GM10847 (cell line): Measurements from ENCODE around the gene RBFA.

Source experiments
- POLR2A ChIP-seq: IDR thresholded peaks from 2 replicates; pipeline ENCODE4 v1.6.1; 2011; ENCODE audit not compliant: insufficient read length; ENCODE audit errors: extremely low read depth

The RBFA gene, protein sequence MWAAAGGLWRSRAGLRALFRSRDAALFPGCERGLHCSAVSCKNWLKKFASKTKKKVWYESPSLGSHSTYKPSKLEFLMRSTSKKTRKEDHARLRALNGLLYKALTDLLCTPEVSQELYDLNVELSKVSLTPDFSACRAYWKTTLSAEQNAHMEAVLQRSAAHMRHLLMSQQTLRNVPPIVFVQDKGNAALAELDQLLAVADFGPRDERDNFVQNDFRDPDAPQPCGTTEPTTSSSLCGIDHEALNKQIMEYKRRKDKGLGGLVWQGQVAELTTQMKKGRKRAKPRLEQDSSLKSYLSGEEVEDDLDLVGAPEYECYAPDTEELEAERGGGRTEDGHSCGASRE

DNA sequence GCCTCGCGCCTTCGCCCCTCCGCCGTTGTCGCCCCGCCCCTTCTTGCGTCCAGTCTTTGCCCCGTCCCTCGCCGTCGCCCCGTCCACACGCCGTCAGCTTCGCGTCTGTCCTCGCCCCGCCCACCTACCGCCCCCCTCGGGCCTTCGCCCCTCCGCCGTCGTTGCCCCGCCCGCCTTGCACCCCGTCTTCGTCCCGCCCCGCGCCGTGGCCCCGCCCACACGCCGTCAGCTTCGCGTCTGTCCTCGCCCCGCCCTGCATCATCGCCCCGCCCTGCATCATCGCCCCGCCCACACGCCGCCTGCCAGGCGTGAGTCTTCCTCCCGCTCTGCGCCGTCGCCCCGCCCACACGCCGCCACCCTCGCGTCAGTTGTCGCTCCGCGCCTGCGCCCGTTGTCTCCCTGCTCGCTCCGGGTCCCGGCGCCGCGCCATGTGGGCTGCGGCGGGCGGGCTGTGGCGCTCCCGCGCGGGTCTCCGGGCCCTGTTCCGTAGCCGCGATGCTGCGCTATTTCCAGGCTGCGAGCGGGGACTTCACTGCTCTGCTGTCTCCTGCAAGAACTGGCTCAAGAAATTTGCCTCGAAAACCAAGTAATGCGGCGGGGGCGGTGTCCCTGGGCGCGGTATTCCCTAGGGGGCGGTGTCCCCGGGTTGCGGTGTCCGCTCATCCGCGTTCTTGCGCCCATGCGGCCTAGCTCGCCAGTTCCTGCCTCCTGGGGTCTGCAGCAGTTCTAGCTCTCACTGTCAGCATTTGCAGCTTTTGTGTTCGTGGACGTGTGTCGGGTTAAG lies at the start of gene RBFA:
TSS of gene RBFA (plus strand) at position 367 of the 784 bp plus-strand sequence. CDS start at position 429, 62 bp downstream.
- peak; percentile 89 for TF ChIP-seq POLR2A

DNA sequence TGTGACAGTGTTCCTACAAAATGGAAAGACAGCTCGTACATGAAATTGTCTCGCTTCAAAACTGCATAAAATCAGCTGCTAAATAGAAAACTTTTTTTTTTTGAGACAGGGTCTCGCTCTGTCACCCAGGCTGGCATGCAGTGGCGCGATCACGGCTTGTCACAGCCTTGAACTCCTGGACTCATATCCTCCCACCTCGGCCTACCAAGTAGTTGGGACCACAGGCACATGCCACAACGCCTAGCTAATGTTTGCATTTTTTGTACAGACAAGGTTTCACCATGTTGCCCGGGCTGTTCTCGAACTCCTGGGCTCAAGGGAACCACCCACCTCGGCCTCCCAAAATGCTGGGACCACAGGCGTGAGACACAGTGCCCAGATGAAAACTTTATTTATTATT lies 49.1 kb upstream of the RBFA start:
- no peak for TF ChIP-seq POLR2A

DNA sequence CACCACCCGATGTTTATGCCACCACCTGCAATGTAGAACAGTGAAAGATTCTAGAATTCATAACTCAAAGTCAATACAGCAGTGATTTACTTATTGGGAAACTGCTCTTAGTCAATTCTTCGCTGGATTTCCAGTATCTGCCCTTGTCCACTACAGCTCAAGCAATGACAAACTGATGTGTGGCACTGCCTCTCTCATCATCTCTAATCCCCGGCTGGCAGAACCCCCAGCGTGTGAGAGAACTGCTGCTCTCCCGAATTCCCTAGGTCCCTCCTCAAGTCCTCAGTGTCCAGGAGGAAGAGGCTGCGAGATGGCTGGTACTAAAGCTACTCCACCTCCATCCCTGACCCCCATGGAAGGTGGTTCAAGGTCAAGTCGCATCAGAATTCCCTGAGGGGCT lies 47.5 kb upstream of the RBFA start:
- TF ChIP-seq POLR2A: no peak

DNA sequence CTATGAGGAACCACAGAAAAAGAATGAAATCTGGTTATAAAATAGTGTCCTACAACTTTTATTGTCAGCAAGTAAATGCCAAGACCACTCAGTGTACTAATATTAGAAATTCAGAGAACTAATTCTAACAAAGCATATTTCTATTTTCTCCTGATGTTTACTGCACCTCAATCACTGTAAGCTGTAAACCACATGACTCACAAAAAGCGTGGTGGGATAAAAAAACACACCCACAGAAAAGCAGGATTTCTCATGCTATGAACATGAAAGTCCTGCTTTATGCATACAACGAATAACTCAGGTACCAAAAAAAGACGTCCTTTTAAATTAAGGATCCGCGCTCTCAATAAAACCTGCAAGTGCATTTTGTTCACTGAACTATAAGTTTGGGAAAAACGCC lies 46.7 kb upstream of the RBFA start:
- TF ChIP-seq POLR2A: no peak

DNA sequence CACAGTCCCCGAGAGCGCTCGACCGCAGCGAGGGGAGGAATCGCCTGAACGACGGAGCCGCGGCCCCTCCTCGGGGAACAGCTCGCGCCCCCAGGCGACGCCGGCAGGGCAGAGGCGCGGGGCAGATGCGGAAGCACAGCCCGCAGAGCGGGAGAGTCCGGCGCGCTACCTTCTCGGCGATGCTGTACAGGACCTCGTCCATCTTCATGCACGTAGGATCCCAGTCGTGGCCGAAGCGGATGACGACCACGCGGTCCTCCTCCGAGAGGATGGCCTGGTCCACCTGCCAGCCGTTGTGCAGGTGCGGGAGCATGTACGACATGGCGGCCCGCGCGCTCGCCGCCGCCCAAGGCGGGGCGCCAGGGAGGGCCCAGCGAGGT lies 46.2 kb upstream of the RBFA start:
- no peak for TF ChIP-seq POLR2A

DNA sequence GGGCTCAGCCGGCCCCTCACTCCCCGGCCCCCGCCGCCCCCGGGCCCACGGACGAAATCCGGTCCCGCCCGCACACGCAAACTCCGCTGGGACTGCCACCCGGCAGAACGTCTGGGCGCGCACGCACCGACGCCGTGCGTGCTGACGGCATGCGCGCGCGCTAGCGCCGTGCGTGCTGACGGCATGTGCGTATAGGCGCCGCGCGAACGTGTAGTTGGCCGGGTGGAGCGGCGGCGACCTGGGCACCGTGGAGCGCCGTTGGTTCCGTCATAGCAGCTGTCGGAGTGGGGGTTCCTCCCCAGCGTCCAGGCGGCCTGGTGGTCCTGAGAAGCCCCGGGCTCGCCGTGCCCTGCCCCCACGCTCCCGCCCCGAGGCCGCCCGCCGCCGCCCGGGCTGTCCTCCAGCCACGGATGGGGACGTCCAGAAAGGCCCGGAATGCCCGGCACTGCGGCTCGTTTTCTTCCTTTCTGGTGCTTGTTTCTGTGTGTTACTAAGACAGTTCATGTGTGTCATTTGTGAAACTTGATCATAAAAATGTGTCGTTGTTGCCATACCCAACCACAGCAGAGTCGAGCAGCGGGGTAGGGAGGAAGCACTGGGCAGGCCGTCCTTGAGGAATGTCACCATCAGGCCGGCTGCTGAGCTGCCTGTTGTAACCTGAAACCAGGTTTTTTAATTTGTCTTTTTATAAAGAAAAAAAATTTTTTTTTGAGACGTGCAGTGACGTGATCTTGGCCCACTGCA lies 45.6 kb upstream of the RBFA start, which contains the start of gene TXNL4A:
TSS of gene TXNL4A (minus strand) at position 113 of the 744 bp plus-strand sequence. CDS start 171 bp downstream, outside the sequence.
- peak; percentile 94 for TF ChIP-seq POLR2A

DNA sequence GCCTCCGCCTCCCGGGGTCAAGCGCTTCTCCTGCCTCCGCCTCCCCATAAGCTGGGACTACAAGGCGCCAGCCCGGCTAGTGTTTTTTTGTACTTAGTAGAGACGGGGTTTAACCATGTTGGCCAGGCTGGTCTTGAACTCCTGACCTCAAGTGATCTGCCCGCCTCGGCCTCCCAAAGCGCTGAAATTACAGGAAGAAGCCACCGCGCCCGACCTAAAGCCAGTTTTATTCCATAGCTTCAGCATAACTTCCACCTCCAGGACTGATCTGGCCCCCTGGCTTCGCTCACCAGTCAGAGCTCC lies 45.1 kb upstream of the RBFA start:
- no peak for TF ChIP-seq POLR2A

DNA sequence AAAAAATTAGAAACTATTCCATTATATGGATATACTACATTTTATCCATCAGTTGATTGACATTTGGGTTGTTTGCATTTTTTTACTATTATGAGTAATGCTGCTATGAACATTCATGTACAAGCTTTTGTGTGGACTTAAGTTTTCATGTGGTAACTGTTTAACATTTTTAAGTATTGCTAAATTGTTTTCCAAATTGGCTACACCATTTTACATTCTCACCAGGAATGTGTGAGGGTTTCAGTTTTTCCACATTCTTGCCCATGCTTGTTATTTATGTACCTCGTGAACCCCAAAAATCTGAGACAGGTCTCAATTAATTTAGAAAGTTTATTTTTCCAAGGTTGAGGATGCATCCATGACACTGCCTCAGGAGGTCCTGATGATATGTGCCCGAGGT lies 42.7 kb upstream of the RBFA start:
- TF ChIP-seq POLR2A: no peak

DNA sequence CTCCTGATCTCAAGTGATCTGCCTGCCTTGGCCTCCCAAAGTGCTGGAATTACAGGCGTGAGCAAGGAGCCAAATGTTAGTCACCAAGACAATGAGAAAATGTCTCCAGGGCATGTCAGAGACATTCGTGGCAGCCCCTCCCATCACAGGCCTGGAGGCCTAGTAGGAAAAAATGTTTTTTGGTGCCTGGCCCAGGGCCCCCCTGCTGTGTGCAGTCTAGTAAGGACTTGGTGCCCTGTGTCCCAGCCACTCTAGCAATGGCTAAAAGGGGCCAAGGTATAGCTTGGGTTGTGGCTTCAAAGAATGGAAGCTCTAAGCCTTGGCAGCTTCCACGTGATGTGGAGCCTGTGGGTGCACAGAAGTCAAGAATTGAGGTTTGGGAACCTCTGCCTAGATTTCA lies 33.4 kb upstream of the RBFA start:
- no peak for TF ChIP-seq POLR2A

DNA sequence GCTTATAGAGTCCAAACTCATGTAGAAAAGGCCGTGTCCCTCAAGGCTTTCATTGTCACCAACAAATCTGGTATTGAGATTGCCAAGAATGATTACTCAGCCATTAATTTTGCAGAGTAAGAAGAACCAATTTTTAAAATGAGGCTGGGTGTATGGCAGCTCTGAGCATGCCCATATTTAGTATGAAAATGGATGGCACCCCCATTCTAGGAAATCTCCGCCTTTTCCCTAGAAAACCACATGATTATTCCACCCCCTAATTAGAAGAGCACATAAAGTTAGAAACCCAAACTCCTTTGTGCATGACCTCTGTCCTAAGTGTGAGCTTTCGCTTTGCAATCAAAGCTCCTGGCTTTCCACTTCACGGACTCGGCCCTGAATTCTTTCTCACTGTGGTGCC lies 31.8 kb upstream of the RBFA start:
- no peak for TF ChIP-seq POLR2A

DNA sequence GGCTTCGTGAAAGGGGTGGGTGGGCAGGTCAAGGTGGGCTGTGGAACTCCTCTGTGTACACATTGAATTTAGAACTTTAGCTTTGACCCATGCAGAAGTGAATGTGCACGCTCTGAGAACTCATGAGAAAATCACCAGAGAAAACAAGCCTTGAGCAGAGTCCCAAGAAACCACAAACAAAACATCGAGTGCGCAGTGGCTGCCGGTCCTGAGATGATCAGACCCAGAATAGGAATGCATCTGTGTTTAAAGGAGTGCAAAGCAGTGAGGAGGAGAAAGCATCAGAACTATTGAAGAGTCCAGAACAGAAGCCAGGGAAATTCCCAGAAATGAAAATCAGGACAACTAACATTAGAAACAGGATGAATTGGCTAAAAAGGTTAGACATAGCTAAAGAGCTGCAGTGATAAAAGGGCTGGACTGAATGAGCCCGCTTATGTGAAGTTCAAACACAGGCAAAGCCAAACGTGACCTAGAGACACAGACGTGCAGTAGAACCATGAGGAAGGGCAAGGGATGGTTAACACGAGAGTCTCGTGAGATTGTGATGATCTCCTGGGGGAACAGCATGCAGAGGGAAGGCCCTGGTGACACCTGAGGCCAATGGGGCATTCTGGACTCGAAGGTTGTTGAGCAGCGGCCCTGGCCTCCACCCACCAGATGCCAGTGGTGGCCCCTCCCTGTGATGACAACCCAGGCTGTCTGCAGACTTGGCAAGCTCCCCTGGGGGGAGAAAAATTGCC lies 29.5 kb upstream of the RBFA start:
- TF ChIP-seq POLR2A: no peak

DNA sequence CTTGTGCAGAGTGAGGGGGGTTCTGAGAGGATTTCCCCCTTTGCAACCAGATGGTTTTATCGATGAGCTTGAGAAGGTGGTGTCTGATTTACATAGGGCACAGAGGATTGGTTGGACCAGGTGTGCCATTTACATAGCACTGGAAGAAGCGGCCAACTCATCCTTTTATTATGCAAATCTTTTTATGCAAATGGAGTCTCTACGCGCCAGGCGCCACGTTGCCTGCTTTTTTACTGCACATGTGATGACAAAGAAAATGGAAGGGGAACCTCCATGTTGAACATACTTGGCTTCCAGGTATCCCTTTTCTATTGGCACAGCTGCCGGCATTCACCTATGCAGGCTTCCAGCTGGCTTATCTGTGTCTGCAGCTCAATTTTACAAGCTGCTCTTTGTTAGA lies 27.5 kb upstream of the RBFA start:
- TF ChIP-seq POLR2A: no peak

DNA sequence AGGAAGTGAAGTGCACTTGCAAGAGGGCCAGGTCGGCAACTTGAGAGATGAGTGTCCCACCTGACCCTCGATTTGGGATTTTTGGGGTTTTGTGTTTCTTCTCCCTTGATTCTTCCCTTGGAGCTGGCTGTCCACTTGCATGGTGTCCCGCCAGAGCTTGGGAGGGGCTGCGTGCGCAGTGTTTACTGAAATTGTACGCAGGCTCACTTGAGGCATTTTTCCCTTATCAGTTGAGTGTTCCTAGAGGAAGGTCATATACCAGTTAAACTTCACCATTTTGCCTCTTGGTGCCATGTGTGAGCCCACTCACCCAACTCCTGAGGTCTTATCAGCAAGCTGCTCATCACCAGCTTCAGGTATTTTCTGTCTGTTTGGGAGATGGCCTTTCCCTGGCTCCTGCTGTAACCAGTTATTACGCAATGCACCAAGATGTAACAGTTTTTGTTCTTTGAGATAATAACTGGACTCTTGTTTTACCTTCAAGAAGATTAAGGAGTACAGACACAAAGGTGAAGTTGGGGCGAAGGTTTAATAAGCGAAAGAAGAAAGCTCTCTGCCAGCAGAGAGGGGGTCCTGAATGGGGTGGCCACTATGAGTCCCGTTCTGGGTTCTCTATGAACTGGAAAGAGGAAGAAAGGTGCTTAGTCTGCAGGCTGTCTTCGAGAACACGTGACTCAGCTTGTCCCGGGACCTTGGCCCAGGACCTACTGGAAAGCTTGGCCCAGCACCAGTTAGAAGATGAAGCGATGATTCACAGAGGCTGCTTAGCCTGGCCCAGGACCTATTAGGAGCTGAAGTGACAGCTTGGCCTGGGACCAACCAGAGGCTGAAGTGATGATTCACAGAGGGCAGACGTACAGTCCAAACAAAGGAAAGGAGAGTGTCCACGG lies 24.3 kb upstream of the RBFA start:
- no peak for TF ChIP-seq POLR2A

DNA sequence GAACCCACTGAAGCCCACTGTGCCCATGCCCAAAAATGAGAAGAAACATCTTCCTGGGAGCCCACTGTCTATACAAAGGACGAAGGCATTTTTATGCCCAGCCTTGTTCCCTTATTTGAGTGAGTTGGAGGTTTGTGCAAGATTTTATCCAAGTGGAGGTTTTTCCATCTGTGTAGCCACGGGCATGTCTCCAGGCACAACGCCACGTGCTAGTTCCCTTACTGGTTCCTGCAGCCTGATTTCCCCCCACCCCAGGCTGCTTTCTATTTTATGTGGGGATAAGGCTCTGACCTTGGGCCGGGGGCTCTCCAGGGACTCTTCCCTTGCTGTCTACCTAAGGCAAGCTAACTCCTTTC lies 23.7 kb upstream of the RBFA start:
- TF ChIP-seq POLR2A: no peak
